Fibroblast of villous mesenchyme (primary cell): ENCODE results near the gene MAPK11. TPM values are rescaled to one million over a fixed set of nuclear protein-coding genes. Genes with fewer than 3 reads are reported as not detected.

Source experiments
- DNase-seq: peaks from one replicate; pipeline ENCODE4 v3.0.0-alpha.2; 2010; ENCODE audit warnings: low read depth
- H3K4me3 ChIP-seq: 2 replicates; pipeline ENCODE4 v1.5.1; 2011; ENCODE audit warnings: low read depth, mild to moderate bottlenecking, low read length
- CTCF ChIP-seq: IDR thresholded peaks from 2 replicates; pipeline ENCODE4 v1.5.1; 2012; ENCODE audit warnings: low read depth, mild to moderate bottlenecking, low read length; ENCODE audit not compliant: insufficient read depth
- total RNA-seq: library from RNA; depleted of rRNA; stranded (reverse); fragments of >200 nt; gene quantifications from 2 replicates; pipeline ENCODE4 v1.2.3, GENCODE V29; 2012

Gene MAPK11
- total RNA-seq, 1 donor, result 6.5 TPM

DNA sequence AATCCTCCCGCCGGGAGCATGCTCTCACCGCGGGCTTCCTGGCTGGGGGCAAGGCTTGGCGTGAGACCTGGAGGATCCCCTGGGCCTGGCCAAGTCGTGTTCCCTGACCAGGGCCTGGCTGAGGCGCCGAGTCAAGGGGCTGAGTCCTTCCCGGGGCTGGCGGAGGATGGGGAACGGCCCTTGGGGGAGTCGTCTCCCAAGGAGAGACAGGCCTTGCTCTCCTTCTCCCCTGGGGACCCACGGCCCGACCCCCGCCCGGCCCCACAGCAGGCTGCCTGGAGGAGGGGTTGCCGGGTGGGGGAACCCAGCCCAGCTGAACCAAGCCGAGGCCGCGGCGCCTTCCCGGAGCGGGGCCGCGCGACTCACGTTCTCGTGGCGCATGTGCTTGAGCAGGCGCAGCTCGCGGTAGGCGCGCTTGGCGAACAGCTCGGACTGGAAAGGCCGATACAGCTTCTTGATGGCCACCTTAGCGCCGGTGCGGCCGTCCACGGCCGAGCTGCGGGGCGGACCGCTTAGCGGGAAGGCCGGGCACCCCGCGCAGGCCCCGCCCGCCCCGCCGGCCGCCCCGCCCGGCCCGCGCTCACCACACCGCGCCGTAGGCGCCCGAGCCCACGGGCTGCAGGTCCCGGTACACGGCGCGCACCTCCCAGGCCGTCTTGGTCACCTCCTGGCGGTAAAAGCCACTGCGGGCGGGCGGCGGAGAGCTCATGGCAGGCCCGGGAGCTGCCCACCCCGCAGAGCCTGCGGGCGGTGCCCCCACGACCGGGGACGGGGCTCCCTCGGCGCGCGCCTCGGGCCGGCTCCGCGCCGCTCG, 9.2 kb downstream of the MAPK11 start:
- no peak for TF ChIP-seq CTCF
- DNase-seq, result peak; percentile 73
- peak overlapping the region; percentile 70 for H3K4me3 ChIP-seq

DNA sequence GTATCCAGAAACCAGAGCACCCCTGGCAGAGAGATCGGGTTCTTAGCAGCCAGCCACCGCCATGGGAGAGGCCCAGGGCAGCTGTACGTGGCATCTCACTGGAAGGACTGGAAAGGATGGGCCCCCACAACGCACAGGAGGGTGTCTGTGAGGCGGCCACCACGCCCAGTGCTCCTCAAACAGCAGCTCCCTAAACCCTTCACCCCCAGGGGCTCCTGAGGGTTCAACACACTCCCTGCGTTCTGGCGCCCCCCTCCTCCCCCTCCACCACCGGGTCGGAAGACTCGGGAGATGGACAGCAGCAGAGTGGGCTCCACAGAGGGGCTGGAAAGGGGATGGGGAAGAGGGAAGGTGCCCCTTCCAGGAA, 9.8 kb downstream of the MAPK11 start:
- H3K4me3 ChIP-seq, result peak overlapping the region; percentile 70
- TF ChIP-seq CTCF, result no peak
- DNase-seq, result no peak

GRCh38 chr22:50259302-50259701, 10.9 kb downstream of the MAPK11 start:
- no peak for TF ChIP-seq CTCF
- H3K4me3 ChIP-seq, result no peak overlapping the region
- no peak for DNase-seq

DNA sequence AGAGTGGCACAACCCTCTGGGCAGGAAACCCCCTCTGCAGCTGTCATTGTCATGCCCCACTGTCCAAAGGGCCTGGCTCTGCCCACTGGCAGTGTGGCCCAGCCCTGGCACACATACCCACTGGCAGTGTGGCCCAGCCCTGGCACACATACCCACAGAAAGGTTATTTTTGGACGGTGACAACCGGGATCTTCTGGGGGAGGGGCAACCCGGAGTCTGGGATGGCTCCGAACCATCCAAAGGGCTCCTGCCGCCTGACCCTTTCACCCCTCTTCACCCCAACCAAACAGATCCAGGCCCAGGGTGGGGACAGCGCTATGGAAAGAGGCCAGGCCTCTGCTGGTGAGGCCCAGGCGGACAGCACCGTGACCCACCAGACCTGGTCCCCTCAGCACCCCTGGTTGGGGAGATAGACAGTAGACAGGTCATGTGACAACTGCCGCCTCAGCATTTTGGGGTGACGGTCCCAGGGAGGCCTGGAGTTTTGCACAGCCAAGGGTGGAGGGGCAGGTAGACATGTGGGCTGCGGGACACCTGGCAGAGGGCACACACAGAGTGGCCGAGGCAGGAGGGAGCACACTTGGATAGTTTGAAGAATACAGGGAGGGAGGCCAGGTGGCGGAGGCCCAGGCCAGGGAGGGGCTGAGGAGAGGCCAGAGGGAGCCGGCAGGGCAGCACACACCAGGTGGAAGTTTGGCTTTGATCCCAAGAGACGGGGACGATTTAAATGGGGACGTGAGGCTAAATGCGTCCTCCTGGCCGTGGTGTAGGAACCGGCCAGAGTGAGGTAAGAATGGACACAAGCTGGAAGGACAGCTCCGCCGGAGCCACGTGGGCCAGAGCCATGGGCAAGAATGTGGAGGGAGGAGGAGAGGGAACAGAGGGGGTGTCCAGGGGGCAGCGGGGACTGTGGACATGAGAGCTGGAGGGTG, 11.6 kb downstream of the MAPK11 start:
- no peak overlapping the region for H3K4me3 ChIP-seq
- no peak for TF ChIP-seq CTCF
- no peak for DNase-seq

GRCh38 chr22:50257451-50258360, 12.5 kb downstream of the MAPK11 start:
- TF ChIP-seq CTCF, result no peak
- no peak for DNase-seq
- H3K4me3 ChIP-seq, result no peak overlapping the region

- DNase-seq, result no peak
- TF ChIP-seq CTCF, result no peak
- H3K4me3 ChIP-seq, result no peak overlapping the region
Observed at GRCh38 chr22:50257041-50257440, 13.1 kb downstream of the MAPK11 start.
